Prostate gland (tissue), 2 donors: ENCODE results near the gene FARS2.

Experiments
- CTCF ChIP-seq, 4 experiments: fragments of 200-600 bp in 2 of 4; fragments of 450-650 bp in 2 of 4; sonication (generic) in 2 of 4; IDR thresholded peaks; 1 replicate in 3 of 4; 2 replicates in 1 of 4; pipeline ENCODE4 v1.5.1; 2016 to 2019; ENCODE audit warnings: antibody characterized with exemption in 4 of 4, mild to moderate bottlenecking in 2 of 4, moderate library complexity in 2 of 4
- POLR2AphosphoS5 ChIP-seq: sonication (generic); formaldehyde crosslinking; IDR thresholded peaks from one replicate; pipeline ENCODE4 v1.6.1; 2017; ENCODE audit warnings: antibody characterized with exemption

DNA sequence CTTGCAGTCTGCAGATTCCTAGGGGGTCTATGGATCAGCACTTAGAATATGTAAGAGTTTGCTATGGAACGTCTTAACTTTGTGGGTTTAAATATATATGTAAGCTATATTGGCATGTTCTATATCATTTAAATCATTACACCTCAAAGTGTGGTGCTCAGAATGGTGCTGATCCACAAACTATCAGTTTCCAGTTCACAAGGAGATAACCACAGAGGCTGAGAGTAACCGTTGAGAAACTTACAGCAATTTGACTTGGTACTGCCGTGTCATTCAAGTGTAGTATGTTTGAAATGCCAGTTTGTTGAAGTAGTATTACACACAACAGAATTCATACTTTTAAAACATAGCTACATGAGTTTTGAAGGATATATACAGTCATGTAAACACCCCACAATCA, 279.7 kb downstream of the FARS2 start:
- no peak for TF ChIP-seq CTCF (IDR thresholded peaks at IDR 0.05)
- no peak for TF ChIP-seq POLR2AphosphoS5
